ENCODE data around the gene NFATC2. TPM values are rescaled to one million over a fixed set of nuclear protein-coding genes. Genes with fewer than 3 reads are reported as not detected.
"Not testable (repeated sequence)": the region's sequence is repeated elsewhere in the genome, so short reads cannot be mapped to it uniquely, and the experiment has no call there.

The NFATC2 gene
- total RNA-seq, 1 donor from 2014 or later: 1.9 TPM

- H3K4me3 ChIP-seq (ENCODE audit: low read depth, low read length): no peak overlapping the region
- DNase-seq (ENCODE audit: low read depth): no peak
- TF ChIP-seq, protein P1, sequence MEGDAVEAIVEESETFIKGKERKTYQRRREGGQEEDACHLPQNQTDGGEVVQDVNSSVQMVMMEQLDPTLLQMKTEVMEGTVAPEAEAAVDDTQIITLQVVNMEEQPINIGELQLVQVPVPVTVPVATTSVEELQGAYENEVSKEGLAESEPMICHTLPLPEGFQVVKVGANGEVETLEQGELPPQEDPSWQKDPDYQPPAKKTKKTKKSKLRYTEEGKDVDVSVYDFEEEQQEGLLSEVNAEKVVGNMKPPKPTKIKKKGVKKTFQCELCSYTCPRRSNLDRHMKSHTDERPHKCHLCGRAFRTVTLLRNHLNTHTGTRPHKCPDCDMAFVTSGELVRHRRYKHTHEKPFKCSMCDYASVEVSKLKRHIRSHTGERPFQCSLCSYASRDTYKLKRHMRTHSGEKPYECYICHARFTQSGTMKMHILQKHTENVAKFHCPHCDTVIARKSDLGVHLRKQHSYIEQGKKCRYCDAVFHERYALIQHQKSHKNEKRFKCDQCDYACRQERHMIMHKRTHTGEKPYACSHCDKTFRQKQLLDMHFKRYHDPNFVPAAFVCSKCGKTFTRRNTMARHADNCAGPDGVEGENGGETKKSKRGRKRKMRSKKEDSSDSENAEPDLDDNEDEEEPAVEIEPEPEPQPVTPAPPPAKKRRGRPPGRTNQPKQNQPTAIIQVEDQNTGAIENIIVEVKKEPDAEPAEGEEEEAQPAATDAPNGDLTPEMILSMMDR (conservative IDR thresholded peaks at IDR 0.05; ENCODE audit: low read depth, low read length): no peak
Observed at GRCh38 chr20:51540580-51540979, 1.9 kb downstream of the NFATC2 start.

- not testable (repeated sequence) for H3K4me3 ChIP-seq (ENCODE audit: low read depth, low read length); DNase-seq (ENCODE audit: low read depth)
Observed at GRCh38 chr20:51540074-51540473, 2.4 kb downstream of the NFATC2 start.

GRCh38 chr20:51536116-51537069 lies 6.1 kb downstream of the NFATC2 start:
- DNase-seq (ENCODE audit: low read depth): no peak
- H3K4me3 ChIP-seq (ENCODE audit: low read depth, low read length): no peak overlapping the region
- TF ChIP-seq, protein P1 (conservative IDR thresholded peaks at IDR 0.05; ENCODE audit: low read depth, low read length): no peak

- H3K4me3 ChIP-seq (ENCODE audit: low read depth, low read length): no peak overlapping the region
- no peak for DNase-seq (ENCODE audit: low read depth)
- TF ChIP-seq, protein P1 (conservative IDR thresholded peaks at IDR 0.05; ENCODE audit: low read depth, low read length): no peak
Observed at GRCh38 chr20:51535674-51536073, 6.8 kb downstream of the NFATC2 start.

DNA sequence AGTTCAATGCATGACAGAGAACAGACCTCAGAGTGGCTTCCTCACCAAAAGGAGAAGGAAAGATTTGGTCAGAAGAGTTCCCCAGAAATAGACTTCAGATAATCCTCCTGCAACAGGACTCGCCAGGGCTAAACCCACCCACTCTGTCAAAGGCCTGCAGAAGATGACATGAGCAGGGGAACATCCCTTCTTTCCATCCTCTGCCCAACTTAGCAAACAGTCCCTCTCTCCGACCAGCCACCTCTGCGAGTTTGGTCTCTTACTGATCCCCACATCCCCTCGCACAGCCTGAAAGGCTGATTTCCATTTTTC lies 7.5 kb downstream of the NFATC2 start:
- TF ChIP-seq, protein P1 (conservative IDR thresholded peaks at IDR 0.05; ENCODE audit: low read depth, low read length): no peak
- no peak for DNase-seq (ENCODE audit: low read depth)
- H3K4me3 ChIP-seq (ENCODE audit: low read depth, low read length): no peak overlapping the region

GRCh38 chr20:51533291-51534172 lies 9.0 kb downstream of the NFATC2 start:
- H3K4me3 ChIP-seq (ENCODE audit: low read depth, low read length): no peak overlapping the region
- no peak for DNase-seq (ENCODE audit: low read depth)
- TF ChIP-seq, protein P1 (conservative IDR thresholded peaks at IDR 0.05; ENCODE audit: low read depth, low read length): no peak

GRCh38 chr20:51532577-51533191 lies 9.8 kb downstream of the NFATC2 start:
- TF ChIP-seq, protein P1 (conservative IDR thresholded peaks at IDR 0.05; ENCODE audit: low read depth, low read length): no peak
- H3K4me3 ChIP-seq (ENCODE audit: low read depth, low read length): no peak overlapping the region
- no peak for DNase-seq (ENCODE audit: low read depth)

Measured in epithelial cell of proximal tubule (primary cell).